ENCODE data around the gene ACP1. TPM values are rescaled to one million over a fixed set of nuclear protein-coding genes. Genes with fewer than 3 reads are reported as not detected.

Gene ACP1
- total RNA-seq, 2 experiments from 2014 or later = 121 to 127 TPM

DNA sequence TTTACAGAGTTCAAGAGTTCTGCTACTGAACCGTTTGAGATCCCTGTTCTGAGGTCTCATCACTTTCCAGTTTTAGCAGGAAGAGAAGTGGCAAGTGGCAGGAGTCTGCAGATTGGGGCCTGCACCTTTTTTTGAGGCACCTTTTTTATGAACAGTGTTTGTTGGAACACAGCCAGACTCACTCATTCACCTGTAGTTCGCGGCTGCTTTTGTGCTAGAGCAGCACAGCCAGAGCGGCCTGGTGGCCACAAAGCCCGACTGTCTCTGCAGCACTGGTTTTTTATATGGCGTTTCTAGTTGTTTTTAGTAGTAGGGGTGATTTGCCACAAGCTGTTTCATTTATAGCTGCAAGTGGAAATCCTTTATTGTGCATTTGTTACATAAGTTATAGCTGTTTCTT lies 8.6 kb downstream of the ACP1 start:
- H3K4me1 Mint-ChIP-seq (ENCODE audit: low read depth) = peaks cover 24% of the 10 kb centered on the region
- ChIA-PET POLR2A (no interaction called here), CTCF (interaction anchor here (1.4 to 1.6 kb wide), 2 partner anchors 17 to 26 kb away, joined by 4 to 5 read pairs; no protein-coding TSS in a partner anchor)
- H3K27ac Mint-ChIP-seq = no peak overlapping the region
- H3K27me3 Mint-ChIP-seq = no peaks in the 10 kb centered on the region
- intact Hi-C loops (cut with micrococcal nuclease) = no loop called here
- H3K9me3 Mint-ChIP-seq = no peaks in the 10 kb centered on the region
- H3K4me3 Mint-ChIP-seq = no peak overlapping the region
- DNase-seq = no peak
- peaks cover 38% of the 10 kb centered on the region for H3K36me3 Mint-ChIP-seq

DNA sequence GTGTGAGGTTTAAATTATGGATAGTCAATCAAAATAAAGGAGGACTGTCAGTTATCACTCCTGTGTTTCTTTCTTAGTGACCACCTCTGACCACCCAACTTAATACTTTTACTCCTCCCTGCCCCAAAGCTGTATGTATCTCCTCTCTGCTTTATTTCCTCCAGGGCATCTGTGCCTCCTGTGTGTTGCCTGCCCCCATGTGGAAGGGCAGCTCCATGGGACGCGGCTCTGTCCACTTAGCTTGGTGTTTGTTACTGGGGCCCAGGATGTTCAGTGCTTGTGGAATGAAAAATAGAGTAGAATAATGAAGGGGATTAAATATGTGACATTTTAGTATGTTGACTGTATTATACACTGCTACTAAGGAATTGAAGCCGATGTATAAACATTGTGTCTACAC lies 9.8 kb downstream of the ACP1 start:
- DNase-seq = no peak
- ChIA-PET POLR2A (no interaction called here), CTCF (interaction anchor here (1.3 to 1.4 kb wide), 2 partner anchors 15 to 28 kb away, joined by 4 to 7 read pairs; no protein-coding TSS in a partner anchor)
- H3K27me3 Mint-ChIP-seq = no peaks in the 10 kb centered on the region
- no peaks in the 10 kb centered on the region for H3K9me3 Mint-ChIP-seq
- H3K4me3 Mint-ChIP-seq = no peak overlapping the region
- H3K27ac Mint-ChIP-seq = no peak overlapping the region
- intact Hi-C loops (cut with micrococcal nuclease) = no loop called here
- H3K4me1 Mint-ChIP-seq (ENCODE audit: low read depth) = peaks cover 16% of the 10 kb centered on the region
- H3K36me3 Mint-ChIP-seq = peaks cover 46% of the 10 kb centered on the region

DNA sequence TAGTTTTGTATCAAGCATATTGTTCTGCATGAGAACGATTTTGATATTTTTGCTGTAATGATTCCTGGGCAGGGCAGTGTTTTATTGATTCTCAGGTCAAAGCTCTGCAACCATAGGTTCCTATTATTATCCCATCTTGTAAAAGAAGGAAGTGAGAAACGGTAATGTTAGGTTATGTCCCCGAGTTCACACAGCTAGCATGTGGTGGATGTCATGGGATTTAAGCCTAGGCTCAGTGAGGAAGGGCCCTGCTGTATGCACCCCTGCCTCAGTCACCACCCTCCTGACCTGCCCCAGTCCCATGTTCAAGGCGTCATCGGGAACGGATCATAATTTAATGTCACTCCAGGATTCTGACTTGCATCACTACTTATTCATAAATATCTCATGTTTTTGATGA lies 10.7 kb downstream of the ACP1 start:
- H3K4me1 Mint-ChIP-seq (ENCODE audit: low read depth) = peaks cover 8% of the 10 kb centered on the region
- H3K9me3 Mint-ChIP-seq = no peaks in the 10 kb centered on the region
- intact Hi-C loops (cut with micrococcal nuclease) = no loop called here
- no peak overlapping the region for H3K4me3 Mint-ChIP-seq
- no peak for DNase-seq
- ChIA-PET CTCF (no interaction called here), POLR2A (interaction anchor here (0.6 kb wide), 1 partner anchor 75 kb away, joined by 3 read pairs; no protein-coding TSS in a partner anchor)
- H3K27ac Mint-ChIP-seq = no peak overlapping the region
- no peaks in the 10 kb centered on the region for H3K27me3 Mint-ChIP-seq
- H3K36me3 Mint-ChIP-seq = peaks cover 51% of the 10 kb centered on the region

DNA sequence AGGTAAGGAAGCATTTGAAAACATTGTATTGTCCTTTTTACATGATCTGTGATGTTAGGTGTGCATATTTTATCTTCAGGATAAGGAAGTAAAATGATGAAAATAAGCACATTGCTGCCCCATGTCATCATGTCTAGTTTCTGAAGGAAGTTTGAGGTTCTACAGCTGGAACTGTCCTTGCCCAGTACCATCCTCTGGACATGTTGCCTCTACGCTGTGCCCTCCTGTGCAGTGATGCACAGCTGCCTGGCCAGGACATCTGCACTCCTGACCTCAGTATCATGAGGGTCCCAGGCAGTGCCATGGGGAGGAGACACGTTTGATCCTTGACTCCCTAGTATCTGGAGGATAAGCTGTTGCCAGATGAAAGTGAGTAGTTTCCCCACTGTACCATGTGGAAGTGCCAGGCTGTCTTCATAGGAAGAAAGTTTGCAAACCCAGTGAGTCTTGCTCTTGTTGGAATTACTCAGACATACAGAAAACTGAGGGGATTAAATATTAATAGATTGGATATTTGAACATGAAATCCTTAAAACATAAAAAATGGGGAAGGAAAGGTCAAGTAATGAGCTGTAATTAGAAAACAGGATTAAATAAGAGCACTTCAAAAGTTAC lies 13.7 kb downstream of the ACP1 start:
- intact Hi-C loops (cut with micrococcal nuclease) = no loop called here
- Mint-ChIP-seq H3K9me3 (no peaks in the 10 kb centered on the region), H3K27me3 (no peaks in the 10 kb centered on the region), H3K4me3 (no peak overlapping the region), H3K36me3 (peaks cover 50% of the 10 kb centered on the region), H3K4me1 (ENCODE audit: low read depth) (peaks cover 2% of the 10 kb centered on the region), H3K27ac (no peak overlapping the region)
- DNase-seq = no peak
- POLR2A ChIA-PET = no interaction called here
- CTCF ChIA-PET = no interaction called here

DNA sequence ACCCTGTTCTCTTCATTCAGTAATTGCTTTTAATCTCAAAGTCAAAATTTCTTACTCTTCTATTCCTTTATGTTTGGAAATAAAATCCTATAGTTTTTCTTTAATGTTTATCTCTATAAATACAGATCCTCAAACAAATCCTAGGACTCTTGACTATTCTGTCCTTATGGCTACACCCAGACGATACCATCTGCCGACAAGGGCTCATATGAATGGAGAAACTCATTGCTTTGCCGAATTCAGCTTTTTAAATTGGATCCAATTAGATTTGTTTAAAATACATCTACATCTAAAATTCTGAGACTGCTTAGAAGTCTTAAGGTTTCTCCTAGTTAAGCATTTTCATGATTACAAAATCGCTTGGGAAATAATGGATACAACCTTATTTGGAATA lies 14.2 kb downstream of the ACP1 start:
- Mint-ChIP-seq H3K27me3 (no peaks in the 10 kb centered on the region), H3K36me3 (peaks cover 52% of the 10 kb centered on the region), H3K4me1 (ENCODE audit: low read depth) (peaks cover 2% of the 10 kb centered on the region), H3K9me3 (no peaks in the 10 kb centered on the region), H3K4me3 (no peak overlapping the region), H3K27ac (no peak overlapping the region)
- POLR2A ChIA-PET = no interaction called here
- CTCF ChIA-PET = no interaction called here
- DNase-seq = no peak
- intact Hi-C loops (cut with micrococcal nuclease) = no loop called here

DNA sequence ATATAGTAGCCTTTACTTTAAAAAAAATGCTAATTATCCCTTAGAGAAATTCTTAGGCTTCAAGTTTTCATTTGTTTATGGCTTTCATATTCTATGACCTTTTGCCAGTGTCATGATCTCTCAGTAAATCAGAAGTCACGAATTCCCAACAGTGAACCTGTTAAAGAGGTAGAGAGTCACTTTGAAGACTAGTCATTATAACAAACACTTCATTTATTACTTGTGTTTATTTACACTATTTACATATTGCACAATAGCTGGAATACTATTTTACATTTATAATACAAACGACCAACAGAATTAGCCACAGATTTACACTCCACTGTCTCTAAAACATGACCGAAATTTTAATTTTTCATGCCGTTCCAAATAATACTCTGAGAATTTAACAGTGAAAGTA lies 14.6 kb downstream of the ACP1 start:
- intact Hi-C loops (cut with micrococcal nuclease) = no loop called here
- no peak overlapping the region for H3K4me3 Mint-ChIP-seq
- no peaks in the 10 kb centered on the region for H3K27me3 Mint-ChIP-seq
- H3K9me3 Mint-ChIP-seq = no peaks in the 10 kb centered on the region
- CTCF ChIA-PET = no interaction called here
- POLR2A ChIA-PET = no interaction called here
- H3K36me3 Mint-ChIP-seq = peaks cover 49% of the 10 kb centered on the region
- peaks cover 2% of the 10 kb centered on the region for H3K4me1 Mint-ChIP-seq (ENCODE audit: low read depth)
- H3K27ac Mint-ChIP-seq = no peak overlapping the region
- no peak for DNase-seq

DNA sequence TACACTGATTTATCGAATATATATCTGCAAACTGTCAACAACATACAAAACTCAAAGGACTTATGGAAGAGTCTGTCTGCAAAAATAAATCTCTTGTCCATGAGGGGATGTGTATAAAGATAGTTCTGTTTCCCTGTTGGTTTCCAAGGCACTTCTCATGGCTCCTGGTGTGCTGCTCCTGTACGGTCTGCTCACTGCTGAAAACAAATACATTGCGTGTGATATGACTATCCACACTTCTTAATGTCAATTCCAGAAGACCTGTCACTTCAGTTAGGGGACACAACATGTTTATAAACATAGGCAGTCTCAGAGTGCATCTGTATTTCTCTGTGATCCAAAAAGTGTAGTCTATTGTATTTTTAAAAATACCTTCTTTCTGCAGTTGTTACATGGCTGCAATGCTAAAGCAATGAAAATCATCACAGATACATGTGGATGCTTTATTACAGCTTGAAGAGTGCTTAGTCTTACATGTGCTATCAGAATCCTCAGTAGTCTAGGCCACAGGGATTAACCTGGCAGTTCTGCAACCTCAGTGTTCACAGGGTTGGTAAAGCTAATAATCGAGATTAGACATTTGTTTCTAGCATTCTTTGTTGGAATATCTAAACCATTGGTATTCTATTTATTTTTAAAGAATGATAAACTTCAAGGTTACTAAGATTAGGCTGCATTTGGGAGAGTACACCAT lies 15.4 kb downstream of the ACP1 start:
- DNase-seq = no peak
- Mint-ChIP-seq H3K27me3 (no peaks in the 10 kb centered on the region), H3K4me1 (ENCODE audit: low read depth) (no peaks in the 10 kb centered on the region), H3K27ac (no peak overlapping the region), H3K36me3 (peaks cover 46% of the 10 kb centered on the region), H3K9me3 (no peaks in the 10 kb centered on the region), H3K4me3 (no peak overlapping the region)
- ChIA-PET POLR2A (no interaction called here), CTCF (no interaction called here)
- intact Hi-C loops (cut with micrococcal nuclease) = no loop called here

DNA sequence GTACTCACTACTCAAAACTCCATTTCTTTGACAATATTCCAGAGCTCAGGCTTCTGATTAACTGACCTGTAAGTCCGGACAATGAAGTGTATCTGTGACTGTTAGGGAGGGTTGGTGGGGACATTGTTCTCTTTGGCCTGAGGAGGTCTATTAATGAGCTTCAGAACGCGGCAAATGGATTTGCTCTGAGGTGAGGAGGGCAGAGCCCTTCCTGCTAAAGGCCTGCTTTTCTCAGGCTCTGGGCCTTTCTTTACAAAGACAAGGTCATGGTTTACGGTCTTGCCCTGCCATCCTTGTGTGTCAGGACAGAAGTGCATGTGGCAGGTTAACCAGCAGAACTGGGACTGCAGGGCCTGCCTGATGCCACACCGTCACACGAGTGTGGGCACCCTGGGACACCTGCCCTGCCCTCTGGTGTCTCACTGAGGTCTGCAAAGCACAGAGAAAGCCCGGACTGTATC lies 15.9 kb downstream of the ACP1 start:
- intact Hi-C loops (cut with micrococcal nuclease) = no loop called here
- Mint-ChIP-seq H3K4me3 (no peak overlapping the region), H3K9me3 (no peaks in the 10 kb centered on the region), H3K36me3 (peaks cover 46% of the 10 kb centered on the region), H3K27me3 (peaks cover 2% of the 10 kb centered on the region), H3K27ac (no peak overlapping the region), H3K4me1 (ENCODE audit: low read depth) (no peaks in the 10 kb centered on the region)
- ChIA-PET POLR2A (no interaction called here), CTCF (no interaction called here)
- no peak for DNase-seq

DNA sequence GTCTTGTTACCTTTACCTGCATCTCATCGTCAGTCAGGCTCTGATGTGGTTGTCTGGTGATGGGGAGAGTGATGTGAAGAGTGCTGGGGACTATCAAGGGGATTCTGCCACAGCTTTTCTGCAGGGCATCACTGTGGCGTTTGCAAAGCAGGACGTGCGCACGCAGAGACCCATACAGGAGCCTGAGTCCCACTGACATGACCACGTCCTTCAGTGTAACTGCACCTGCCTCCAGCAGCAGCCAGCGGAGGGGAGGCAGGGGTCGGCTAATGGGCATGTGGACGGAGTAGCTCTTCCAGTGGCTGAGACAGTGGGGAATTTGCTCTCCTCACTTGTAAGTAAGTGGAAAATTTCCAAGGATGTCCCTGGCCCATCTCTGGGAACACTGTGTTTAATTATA lies 16.6 kb downstream of the ACP1 start:
- intact Hi-C loops (cut with micrococcal nuclease) = no loop called here
- no peak overlapping the region for H3K27ac Mint-ChIP-seq
- H3K4me1 Mint-ChIP-seq (ENCODE audit: low read depth) = no peaks in the 10 kb centered on the region
- H3K27me3 Mint-ChIP-seq = peaks cover 6% of the 10 kb centered on the region
- H3K4me3 Mint-ChIP-seq = no peak overlapping the region
- CTCF ChIA-PET = interaction anchor here (0.6 kb wide), 1 partner anchor 39 kb away, joined by 3 read pairs; no protein-coding TSS in a partner anchor
- POLR2A ChIA-PET = no interaction called here
- peaks cover 42% of the 10 kb centered on the region for H3K36me3 Mint-ChIP-seq
- H3K9me3 Mint-ChIP-seq = no peaks in the 10 kb centered on the region
- no peak for DNase-seq

DNA sequence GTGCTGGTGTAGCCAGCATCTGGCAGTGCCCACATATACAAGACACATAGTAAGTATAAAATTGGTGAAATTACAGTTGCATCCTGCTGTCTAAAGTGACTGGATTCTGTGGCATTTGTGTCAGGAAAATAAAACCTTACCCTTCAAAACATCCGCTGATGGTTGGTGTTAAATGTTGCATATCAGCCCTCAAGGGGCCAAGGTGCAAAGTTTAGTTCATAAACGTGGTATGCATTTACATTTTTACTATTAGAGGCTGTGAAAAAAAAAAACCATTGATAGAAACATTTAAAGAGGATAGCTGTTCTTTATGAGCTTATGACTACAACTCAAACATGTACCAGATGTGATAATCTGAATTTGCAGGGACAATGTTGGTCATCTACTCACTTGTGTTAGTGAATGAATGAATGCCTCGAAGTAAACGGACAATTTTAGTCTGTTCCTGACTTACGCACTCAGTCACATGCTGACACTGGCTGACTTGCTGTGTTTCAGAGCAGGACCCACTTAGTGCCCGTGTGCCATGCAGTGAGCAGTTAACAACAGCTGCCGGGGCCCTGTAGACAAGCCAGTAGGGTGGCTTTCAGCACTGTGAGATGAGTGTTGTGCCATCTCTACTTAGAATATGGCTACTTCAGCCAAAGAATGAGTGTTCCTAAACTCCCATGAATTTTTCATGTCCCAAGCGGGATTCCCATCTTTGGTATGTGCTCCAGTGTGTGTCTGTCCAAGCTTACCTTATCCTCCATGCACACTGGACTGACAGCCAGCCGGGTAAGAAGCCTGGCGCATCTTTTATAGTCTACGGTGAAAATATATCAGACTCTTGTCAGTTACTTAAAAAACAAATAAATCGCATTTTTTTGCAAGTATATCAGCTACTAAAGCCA lies 17.9 kb downstream of the ACP1 start:
- CTCF ChIA-PET = interaction anchor here (0.6 kb wide), 1 partner anchor 44 kb away, joined by 3 read pairs; no protein-coding TSS in a partner anchor
- intact Hi-C loops (cut with micrococcal nuclease) = no loop called here
- H3K4me3 Mint-ChIP-seq = no peak overlapping the region
- no peaks in the 10 kb centered on the region for H3K4me1 Mint-ChIP-seq (ENCODE audit: low read depth)
- no peak for DNase-seq
- H3K36me3 Mint-ChIP-seq = peaks cover 33% of the 10 kb centered on the region
- no peaks in the 10 kb centered on the region for H3K9me3 Mint-ChIP-seq
- POLR2A ChIA-PET = no interaction called here
- peaks cover 11% of the 10 kb centered on the region for H3K27me3 Mint-ChIP-seq
- no peak overlapping the region for H3K27ac Mint-ChIP-seq

DNA sequence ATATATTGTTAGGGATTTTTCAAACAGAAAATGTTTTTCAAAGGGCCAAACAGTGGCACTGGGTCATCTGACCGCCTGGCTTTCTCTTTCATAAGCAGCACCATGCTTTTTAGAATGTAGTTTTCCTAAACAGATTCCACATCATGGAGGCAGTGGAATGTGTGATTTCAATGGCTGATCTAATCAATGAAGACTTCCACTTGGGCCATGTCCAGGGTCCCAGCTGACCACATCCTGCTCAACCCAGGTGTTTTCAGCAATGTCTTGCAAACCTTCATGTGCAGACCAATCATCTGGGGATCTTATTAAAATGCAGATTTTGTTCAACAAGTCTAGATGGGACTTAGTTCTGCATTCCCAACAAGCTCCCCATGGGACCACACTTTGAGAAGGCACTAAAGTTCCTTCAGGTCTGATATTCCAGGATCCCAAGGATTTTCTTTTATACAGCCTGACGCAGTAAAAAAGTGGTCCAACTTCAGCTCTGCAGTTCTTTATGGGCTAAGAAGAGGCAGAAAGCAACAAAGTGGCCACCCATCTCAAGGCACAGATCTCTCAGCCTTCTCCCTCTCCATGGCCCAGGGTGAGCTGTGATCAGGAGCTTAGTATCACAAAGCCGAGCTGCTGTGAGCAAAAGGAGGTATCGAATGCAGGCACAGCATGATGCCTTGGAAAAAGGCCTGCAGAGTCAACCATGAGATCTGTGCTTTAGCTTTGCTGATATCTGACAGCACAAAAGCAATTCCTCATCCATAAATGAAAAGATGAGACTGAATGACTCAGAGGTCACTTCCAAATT lies 19.4 kb downstream of the ACP1 start:
- Mint-ChIP-seq H3K27ac (no peak overlapping the region), H3K9me3 (no peaks in the 10 kb centered on the region), H3K27me3 (peaks cover 11% of the 10 kb centered on the region), H3K4me1 (ENCODE audit: low read depth) (no peaks in the 10 kb centered on the region), H3K4me3 (no peak overlapping the region), H3K36me3 (peaks cover 23% of the 10 kb centered on the region)
- intact Hi-C loops (cut with micrococcal nuclease) = no loop called here
- no peak for DNase-seq
- ChIA-PET POLR2A (interaction anchor here (0.9 kb wide), 1 partner anchor 35 kb away, joined by 5 read pairs; no protein-coding TSS in a partner anchor), CTCF (interaction anchor here (1.0 kb wide), 1 partner anchor 37 kb away, joined by 6 read pairs; no protein-coding TSS in a partner anchor)

Measured in activated CD4-positive, alpha-beta memory T cell treated with anti-CD3 and anti-CD28 coated beads for 36 hours (primary cell).